GM21367 (cell line): ENCODE results near the gene VPS4B.
"Not testable (repeated sequence)": the region's sequence is repeated elsewhere in the genome, so short reads cannot be mapped to it uniquely, and the experiment has no call there.

Experiments
- ATAC-seq: cut with Tn5 transposase; IDR thresholded peaks from one replicate; pipeline ENCODE4 v1.9.1; 2021; ENCODE audit not compliant: unreplicated experiment

The VPS4B gene

DNA sequence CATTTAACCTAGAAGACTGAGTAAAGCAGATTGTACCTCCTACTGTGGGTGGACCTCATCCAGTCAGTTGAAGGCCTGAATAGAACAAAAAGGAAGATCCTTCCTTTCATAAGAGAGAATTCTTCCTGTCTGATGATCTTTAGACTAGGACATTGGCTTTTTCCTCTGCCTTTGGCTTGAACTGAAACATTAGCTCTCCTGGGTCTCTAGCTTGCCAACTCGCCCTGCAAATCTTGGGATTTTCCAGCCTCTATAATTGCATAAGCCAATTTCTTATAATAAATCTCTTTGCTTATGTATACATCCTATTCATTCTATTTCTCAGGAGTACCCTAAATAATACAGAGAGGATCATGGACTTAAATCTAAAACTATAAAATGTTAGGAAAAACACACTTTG is 49.1 kb downstream of the VPS4B start:
- no peak for ATAC-seq

GRCh38 chr18:63368611-63369010 is 53.7 kb downstream of the VPS4B start:
- no peak for ATAC-seq

- ATAC-seq, result peak; percentile 87
These were observed 55.0 kb downstream of the VPS4B start, which contains the start of gene KDSR for GRCh38 chr18:63367053-63367953. Gene KDSR (minus strand): TSS chr18:63367206. CDS start chr18:63367118, 88 bp downstream.

- peak; percentile 25 for ATAC-seq
These were observed 55.8 kb downstream of the VPS4B start for GRCh38 chr18:63366213-63367052.

- no peak for ATAC-seq
These were observed 56.4 kb downstream of the VPS4B start for GRCh38 chr18:63365876-63366212.

DNA sequence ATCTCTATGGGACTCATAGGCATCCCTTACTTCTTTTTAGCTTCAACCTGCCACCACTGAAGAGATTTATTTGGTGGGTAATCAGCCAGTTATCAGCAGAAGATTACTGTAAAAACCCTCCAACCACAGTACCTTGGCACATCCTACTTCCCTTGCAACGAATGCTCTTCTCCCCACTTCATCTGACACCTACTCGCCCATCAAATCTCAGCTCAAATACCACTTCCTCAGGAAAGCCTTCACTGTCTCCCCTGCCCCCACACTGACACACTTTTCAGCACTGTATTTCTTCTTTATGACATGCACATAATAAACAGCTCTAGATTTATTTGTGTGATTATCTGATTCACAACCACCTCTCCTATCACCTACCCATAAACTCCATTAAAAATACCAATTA is 58.3 kb downstream of the VPS4B start:
- ATAC-seq, result no peak

DNA sequence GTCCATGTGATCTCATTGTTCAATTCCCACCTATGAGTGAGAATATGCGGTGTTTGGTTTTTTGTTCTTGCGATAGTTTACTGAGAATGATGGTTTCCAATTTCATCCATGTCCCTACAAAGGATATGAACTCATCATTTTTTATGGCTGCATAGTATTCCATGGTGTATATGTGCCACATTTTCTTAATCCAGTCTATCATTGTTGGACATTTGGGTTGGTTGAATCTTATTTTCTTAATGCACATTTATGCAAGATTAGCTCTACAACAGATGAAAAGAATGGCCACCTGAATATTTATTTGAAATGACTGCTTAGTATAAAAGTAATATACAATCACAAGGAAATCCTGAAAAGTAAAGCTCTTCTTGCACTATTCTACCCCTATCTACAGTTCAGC is 58.9 kb downstream of the VPS4B start:
- not testable (repeated sequence) for ATAC-seq

DNA sequence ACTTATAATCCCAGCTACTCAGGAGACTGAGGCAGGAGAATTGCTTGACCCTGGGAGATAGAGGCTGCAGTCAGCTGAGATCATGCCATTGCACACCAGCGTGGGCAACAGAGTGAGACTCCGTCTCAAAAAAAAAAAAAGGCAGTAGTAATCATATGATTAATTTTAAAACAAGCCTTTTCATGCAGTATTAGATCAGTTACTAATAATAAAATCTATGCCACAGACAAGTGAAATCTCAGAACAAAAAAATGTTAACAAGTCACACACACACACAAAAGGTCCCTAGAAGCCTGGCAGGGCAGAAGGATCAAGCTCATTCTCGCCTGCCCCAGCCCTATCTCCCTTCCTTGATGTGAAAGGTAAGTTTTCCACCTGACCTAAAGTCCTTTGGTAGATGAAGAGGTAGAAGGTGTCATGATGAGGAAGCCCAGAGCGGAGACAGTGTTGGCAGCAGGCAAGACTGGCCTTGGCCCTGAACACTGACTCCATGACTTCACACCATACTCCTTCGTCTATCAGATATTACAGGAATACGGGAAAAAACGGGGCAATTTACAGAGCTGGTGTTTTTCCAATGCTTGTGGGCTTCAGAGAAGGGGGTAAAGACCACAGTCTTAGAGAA is 65.9 kb downstream of the VPS4B start:
- no peak for ATAC-seq

DNA sequence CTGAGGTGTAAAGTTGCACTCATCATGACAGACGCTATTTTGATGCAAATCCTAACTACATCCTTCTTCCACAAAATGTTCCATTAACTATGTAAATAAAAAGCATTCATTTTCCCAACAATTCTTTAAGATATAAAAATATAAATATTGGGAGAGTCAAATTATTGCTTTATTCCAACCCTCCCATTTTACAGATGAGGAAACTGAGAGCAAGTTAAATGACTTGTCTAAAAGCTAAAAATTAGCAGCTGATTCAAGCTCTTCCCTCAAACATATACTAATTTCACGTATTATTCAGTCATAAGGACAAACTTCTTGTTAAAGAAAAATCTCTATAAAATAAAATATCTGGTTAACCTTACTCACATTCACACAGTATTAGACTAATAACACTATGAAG is 72.0 kb downstream of the VPS4B start:
- ATAC-seq, result no peak

GRCh38 chr18:63348508-63349136 is 73.7 kb downstream of the VPS4B start:
- ATAC-seq, result no peak

DNA sequence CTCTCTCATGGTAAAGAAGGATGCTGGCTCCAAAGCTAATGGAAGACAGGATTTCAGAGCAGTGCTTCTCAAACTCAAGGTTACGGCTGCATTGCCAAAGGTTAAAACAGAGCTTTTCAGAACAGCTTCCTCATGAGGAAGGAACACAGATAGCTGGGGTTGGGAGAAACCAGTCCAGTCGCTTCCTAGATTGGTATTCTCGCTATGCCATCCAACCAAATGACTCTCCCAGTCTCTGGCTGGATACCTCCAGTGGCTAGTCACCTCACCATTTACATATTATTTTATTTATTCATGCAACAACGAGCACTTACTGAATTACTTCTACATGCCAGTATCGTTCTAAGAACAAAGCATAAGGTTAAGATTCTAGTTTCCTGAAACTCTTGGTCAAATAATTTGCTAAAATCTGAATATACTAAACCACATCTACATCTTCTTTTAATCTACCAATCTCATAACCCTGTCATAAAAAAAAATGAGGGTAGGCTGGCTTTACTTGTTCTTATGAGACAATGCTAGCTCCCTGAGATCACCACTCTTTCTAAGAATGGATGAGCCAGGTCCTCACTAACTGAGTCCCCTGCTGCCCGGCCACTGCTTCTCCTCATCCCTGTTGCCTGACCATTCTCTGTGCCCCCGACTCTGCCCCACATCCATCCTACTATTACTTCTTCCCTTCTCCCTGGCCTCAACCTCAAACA is 75.6 kb downstream of the VPS4B start:
- ATAC-seq, result no peak

- ATAC-seq, result no peak
These were observed 76.2 kb downstream of the VPS4B start for GRCh38 chr18:63346031-63346430.

DNA sequence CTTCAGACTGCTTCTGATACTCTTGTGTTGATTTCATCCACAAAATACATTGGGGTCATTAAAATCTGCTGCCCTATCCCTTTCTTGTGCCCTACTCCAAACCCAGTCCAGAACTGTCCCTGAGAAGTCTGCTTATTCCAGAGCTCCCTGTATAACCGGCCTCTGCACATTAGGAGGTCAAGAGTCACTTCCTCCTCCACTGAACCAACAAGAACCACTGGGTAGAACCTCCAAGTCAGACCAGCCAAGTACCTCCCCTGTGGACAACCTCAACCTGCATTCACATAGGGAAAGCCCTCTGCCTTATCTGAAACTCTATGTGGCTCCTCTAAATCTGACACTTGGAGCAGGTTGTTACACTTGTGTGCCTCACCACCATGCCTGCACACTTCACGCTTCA is 77.4 kb downstream of the VPS4B start:
- no peak for ATAC-seq

- ATAC-seq, result no peak
These were observed 78.0 kb downstream of the VPS4B start for GRCh38 chr18:63344263-63344662.

- peak; percentile 56 for ATAC-seq
These were observed 80.1 kb downstream of the VPS4B start for GRCh38 chr18:63342206-63342605.

GRCh38 chr18:63339920-63340484 is 82.3 kb downstream of the VPS4B start:
- no peak for ATAC-seq
